Thyroid gland (tissue), 4 donors: Measurements from ENCODE around the gene WDR26.

ENCODE experiments used
- POLR2A ChIP-seq, 2 donors: fragments of 450-650 bp; IDR thresholded peaks; one replicate each; pipeline ENCODE4 v1.6.1; 2017; ENCODE audit warnings: antibody characterized with exemption in 2 of 2, mild to moderate bottlenecking in 2 of 2, moderate library complexity in 1 of 2
- TF ChIP-seq, protein P1 (sequence below), 6 experiments: fragments of 200-600 bp in 3 of 6; fragments of 450-650 bp in 3 of 6; sonication (generic) in 3 of 6; IDR thresholded peaks; one replicate each; pipeline ENCODE4 v1.5.1; 2016 to 2019; ENCODE audit warnings: antibody characterized with exemption in 6 of 6, mild to moderate bottlenecking in 2 of 6, inconsistent platforms in 1 of 6, moderate library complexity in 1 of 6

DNA sequence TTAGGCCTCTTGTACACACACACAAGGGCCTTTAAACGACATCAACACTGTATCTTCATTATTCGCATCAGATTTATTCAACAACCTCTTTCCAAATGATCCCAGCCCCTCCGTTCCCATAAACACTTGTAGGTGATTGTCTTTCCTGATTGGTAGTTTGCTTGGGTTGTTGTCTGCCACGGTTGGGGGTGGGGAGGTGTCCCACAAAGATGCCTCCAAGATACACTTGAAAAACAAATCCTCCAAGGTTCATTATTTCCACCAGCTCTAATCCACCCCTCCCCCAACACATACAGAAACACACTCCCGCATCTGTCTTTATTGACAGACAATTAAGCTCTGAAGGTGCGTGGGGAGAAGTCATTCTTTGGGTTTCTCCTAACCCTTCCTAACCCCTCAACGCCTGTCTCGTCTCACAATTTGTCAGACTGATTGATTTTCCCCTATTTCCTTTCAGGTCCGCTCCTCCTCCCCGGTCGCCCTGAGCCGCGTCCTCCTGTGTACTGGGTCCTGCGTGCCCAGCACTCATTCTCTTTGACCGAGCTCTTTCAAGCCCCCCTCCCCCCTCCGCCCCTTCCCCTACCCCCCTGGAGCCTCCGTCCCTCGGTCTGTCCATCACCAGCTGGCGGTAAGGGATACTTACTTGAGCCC, 1.4 kb downstream of the WDR26 start:
- TF ChIP-seq, protein P1, sequence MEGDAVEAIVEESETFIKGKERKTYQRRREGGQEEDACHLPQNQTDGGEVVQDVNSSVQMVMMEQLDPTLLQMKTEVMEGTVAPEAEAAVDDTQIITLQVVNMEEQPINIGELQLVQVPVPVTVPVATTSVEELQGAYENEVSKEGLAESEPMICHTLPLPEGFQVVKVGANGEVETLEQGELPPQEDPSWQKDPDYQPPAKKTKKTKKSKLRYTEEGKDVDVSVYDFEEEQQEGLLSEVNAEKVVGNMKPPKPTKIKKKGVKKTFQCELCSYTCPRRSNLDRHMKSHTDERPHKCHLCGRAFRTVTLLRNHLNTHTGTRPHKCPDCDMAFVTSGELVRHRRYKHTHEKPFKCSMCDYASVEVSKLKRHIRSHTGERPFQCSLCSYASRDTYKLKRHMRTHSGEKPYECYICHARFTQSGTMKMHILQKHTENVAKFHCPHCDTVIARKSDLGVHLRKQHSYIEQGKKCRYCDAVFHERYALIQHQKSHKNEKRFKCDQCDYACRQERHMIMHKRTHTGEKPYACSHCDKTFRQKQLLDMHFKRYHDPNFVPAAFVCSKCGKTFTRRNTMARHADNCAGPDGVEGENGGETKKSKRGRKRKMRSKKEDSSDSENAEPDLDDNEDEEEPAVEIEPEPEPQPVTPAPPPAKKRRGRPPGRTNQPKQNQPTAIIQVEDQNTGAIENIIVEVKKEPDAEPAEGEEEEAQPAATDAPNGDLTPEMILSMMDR (IDR thresholded peaks at IDR 0.05) = no peak
- TF ChIP-seq POLR2A (IDR thresholded peaks at IDR 0.05) = no peak
